Stimulated activated CD4-positive, alpha-beta T cell treated with anti-CD3 and anti-CD28 coated beads, Interleukin-1b, Interleukin-23, amount 100 ng/mL, for 48 hours (primary cell): ENCODE results near the gene HOXB3.
A peak's percentile ranks its signal among the peaks of the same experiment; 100 is the strongest.

Source experiments
- DNase-seq: peaks from one replicate; pipeline ENCODE4 v3.0.0-alpha.2; 2020

The HOXB3 gene

DNA sequence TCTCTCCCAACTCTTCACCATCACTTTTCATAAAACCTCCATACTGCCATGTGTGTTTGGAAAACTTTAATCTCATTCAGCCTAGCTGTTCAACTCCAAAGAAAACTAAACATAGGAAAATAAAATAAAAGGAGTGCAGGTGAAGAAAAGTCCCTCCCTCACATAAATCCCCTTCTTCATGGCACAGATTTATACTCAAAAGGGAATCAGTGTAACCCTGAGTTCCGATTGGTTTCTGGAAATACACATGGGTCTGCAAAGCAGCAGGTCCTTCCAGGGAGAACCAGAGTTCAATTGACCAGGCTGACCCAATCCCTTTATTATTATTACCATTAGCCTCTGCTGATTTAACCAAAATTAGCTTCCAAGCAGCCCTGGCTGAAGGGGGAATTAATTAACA lies 36.2 kb downstream of the HOXB3 start:
- DNase-seq, result no peak

DNA sequence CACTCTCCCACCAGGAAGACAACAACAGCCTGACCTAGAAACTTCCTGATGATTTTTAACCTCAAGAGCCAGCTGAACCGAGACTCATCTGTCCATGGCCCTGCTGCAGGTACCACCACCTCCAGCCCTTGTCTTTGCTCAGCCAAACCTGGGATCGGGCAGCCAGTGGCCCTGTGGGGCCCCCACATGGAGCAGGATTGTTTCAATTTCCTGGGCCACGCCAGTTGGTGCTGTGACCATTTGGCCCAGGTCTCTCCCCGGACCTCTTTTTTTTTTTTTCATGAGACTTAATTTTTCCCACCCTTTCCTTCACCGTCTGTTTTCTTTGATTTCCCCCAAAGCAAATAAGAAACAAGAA lies 36.9 kb downstream of the HOXB3 start:
- no peak for DNase-seq

DNA sequence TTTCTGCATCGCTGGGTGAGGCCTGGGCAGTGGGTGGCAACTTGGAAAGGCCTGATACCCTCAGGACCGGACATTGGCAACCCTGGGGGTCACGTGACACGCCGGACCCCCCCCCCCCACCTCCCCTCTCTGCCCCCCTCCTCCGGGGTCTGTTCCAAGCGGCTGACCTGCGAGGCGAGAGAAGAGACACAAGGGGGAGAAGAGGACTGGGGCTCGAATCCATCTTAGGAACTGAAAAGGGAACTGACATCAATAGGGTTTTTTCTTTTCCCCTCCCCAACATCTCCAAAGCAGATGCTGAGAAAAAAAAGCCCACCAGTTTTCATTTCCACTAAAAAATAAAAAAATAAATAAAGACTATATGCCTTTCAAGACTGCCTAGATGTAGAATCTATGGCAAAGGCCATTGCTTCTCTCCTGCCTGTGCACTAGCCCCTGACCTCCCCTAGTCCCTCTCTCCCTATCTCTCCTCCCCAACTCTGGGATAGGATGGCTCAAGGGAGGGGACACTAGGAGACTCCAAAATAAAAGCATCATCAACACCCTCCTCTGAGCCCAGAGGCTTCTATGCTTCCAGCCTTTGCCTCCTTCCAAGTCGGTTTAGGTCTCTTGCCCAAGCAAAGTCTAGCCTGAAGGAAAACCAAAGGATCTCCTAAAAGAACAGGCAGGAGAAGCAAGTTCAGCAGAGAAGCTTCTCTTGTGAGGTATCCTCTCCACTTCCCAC lies 37.4 kb downstream of the HOXB3 start:
- DNase-seq, result no peak

DNA sequence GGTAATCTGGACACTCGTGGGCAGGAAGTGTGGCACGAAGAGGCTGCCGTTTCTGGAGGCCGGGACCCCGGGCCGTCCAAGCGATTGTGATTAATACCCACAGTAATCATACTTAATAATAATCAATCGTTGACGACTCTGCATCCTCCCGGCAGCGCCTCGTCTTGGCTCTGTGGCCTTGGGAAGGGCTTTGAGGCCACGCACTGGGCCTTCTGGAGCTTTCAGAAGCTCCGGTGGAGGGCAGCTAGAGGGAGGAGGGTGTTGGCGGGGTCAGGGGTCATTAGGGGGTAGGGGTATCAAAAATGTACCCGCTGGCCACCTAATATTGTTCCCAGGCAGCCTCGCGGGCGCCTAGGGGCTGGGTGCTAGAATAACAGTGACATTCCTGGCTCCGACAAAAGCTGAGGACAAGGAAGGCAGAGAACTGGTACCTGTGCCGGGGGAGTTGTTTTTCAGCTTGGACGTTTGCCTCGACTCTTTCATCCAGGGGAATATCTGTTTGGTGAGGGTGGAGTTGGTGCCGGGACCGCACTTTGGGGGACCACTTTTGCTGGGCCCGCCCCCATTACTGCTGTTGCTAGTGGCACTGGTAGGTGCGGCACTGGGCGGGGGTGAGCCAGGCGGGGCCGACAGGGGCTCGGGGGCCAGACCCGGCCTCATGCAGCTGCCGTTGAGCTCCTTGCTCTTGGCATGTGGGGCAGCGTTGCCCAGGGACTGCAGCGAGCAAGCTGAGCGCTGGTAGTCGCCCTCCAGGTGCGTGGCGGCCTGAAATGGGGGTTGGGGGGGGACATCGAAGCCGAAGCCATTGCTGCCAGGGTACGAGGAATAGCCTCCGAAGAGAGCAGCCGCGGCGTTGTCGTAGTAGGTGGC lies 38.2 kb downstream of the HOXB3 start:
- no peak for DNase-seq

DNA sequence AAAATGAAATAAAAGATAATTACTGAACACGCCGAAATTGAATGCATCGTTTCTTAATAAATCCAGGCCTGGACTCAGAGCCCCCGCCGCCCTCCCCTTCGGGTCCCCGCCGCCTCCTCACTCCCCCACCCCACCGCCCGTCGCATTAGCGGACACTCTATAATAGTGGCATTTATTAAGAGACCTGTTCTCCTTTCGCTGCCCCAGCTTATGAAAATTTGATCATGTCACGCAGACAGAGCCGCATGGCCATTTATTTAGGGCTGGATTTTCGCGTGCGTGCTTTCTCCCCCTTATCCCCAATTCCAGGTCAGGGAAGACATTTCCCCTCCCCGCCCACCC lies 38.9 kb downstream of the HOXB3 start:
- no peak for DNase-seq

DNA sequence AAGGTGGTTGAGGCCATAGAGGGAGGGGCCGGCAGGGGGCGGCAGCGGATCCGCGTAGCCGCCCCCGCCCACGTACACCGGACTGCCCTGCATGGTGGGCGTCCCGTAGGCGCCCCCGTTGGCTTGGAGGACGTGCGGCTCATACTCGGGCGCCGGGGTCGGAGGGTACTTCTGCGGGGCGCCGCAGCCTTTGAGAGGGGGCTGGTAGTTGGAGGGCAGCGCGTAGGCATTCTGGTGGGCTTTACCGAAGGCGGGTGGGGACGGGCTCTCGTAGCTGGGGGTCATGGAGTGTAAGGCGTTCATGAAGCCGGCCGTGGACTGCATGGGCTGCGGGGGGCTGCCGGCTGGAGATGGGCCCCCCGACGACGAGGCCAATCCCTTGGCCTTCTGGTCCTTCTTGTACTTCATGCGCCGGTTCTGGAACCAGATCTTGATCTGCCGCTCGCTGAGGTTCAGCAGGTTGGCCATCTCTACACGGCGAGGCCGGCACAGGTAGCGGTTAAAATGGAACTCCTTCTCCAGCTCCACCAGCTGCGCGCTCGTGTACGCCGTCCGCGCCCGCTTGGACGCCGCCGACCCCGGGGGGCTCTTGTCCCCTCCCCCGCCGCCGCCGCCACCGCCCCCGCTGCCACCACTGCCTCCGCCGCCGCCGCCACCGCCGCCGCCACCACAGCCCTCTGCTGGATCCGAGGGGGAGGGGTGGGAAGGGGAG lies 39.4 kb downstream of the HOXB3 start:
- no peak for DNase-seq

DNA sequence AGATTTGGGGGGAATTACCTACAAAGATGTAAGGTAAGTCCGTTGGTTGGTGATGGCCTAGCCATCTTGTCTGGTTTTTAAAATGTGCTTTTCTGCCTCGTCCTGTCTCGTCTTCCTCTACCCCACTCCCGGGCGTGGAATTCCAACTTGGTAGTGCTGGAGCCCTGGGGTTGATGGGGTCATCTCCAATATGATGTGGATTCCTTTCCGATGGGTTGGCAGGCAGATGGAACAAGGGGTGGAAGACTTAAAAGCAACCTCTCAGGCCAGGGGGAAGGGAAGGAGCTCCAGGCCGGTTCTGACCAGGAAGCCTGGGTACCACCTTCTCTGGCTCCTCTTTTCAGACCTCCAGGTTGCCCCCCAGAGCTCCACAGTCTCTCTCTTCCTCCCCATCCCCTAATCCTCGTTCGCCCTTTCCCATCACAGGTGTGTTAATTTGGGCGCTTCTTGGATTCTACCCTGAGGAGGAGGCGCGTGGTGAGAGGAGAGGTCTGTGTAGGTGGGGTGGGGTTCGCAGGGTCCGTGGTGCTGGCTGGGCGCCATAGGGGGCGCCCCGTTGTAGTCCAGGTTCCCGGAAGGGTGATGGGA lies 40.0 kb downstream of the HOXB3 start:
- DNase-seq, result no peak

DNA sequence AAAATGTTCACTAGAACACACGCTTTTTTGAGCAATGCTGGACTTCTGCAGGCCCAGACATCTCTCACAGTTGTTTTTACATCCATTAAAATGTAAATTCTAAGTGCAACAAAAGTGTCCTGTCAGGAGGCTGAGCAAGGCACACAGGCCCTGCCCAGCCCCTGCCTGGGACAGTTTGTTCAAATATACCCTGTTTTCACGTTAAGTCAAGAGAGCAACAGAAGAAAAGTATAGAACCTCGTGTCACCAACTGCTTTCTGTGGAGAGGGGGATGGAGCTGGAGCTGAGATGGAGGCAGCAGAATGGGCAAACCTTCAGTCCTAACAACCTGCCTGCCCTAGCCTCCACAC lies 40.8 kb downstream of the HOXB3 start:
- no peak for DNase-seq

DNA sequence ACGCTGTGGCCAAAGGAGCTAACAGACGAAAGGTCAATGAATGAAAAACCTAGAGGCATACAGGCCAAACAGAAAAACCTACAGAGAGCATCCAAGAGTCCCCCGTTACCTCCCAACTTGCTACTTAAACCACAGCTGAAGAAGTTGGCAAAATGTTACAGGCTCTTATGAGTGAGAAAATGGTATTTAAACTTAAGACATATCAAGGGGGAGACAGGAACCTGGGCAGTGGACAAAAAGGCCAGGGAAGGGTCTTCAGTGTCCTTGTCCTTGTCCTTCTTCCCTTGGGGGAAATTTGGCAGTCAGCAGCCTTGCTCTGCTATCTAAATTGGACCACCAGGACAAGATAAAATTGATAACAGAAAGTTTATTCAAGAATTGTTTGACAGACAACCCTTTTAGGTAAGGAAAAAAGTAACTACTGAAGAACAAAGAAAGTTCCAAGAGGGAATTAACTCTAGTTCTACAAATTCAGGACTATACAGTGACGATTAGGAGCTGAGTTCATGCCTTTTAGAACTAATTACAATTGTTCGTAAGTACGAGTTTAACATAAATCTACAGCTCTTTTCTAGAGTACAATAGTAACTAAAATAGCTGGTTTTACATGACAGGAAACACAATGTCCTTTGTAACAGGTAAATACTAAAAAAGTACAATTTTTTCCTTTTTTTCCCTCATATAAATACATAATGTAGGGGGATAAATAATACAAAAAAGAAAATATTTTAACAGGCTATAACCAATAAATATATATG lies 41.3 kb downstream of the HOXB3 start:
- DNase-seq, result no peak

DNA sequence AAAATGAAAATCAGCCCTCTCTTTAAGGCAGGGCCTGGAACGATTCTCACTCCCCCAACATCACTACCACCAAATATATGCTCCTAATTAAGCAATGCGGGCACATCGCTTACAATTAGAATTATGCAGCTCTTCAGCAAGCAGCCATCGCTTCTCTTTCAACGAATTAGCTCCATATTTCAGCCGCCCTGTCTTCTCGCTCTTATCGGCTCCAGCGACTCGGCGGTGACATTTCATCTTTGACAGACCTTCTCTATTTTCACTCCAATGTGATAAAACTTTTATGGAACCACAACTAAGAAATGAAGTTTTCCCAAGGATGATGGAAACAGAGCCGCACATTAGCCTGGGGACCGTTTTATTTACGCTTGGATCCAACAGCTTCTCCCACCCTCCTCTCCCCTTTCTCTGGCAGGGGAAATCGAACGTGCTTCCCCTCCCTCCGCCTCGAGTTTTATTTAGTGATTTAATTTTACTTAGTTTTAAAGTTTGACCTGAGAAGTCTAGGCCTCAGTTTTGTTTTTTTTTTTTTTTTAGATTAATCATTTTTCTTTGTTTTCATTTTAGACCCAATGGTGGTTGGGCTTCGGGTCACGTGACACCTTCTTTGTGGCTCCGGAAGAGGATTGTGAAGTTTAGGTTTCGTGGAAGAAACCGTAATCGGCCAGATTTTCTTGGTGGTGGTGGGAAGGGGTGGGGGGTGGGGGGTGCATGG lies 42.1 kb downstream of the HOXB3 start:
- DNase-seq, result peak; percentile 41

DNA sequence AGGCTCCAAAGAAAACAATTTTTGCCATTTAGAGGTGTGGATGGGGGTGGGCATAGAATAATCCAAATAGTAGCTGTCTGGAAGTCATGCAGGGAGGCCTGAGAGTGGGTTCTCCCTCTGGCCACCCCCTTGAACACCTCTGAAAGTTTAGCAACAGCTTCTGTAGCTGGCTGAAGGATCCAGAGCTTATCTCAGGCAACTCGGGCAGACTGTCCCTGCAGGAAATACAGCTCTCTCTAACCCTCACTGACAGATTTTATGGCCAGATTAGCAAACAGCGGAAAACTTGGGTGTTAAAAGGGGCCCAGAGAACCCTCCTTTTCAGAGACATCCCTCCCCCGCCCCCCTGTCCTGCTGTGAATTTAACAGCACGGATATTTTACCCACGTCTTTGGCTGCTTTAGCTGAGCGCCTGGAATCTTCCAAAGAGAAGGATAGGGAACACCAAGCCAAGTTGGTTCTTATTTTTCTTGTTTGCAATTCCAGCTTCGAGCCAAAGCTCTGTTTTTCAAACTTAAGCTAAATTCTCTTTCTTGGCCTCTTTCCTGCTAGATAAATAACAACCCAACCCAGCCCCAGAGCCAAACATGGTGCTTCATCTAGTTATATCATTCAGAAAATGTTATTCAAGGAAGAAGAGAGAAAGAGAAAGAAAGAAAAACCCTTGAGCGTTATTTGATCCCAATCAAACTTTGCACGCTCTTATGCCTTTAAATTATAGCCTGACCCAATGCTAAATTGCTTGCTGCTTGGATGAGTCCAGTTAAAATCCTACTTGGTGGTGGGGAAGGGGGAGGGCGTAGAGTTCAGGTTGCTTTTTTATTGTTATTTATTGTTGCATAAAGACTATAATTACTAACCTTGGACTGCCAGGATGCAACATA lies 42.9 kb downstream of the HOXB3 start:
- no peak for DNase-seq

DNA sequence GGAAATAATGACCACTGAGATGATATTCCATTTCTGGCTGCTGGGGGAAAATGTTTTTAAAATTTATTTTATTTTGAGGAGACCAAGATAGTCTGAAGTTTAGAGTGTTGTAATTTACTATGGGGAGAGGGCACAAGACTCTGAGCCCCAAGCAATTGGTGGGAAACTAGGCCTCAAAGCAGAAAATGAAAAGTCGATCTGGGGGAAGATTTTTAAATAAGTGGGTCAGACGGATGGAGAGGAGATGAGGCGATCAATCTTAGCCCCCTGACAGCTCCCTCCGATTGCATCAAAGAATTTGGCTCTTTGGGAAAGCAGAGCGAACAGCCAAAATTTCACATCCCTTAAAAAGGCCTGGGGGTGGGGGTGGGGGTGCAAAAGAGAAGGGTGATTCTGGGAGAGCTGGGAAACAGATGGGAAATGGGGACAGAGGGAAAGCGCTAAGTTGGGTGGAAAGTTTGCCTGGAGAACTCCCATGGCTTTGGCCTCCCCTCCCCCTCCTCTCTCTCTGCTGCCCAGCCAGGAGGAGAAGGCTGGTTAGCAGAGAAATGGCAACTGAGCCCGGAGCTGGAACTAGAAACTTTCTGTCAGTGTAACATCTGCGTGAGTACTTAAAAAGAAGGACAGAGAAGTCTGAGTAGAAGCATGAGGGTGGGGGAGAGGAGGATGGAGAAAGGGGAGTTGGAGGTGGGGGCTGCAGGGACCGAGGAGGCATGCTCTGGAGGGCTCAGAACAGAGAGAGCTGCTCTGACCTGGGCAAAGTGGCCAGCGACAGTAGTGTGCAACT lies 43.7 kb downstream of the HOXB3 start:
- no peak for DNase-seq

DNA sequence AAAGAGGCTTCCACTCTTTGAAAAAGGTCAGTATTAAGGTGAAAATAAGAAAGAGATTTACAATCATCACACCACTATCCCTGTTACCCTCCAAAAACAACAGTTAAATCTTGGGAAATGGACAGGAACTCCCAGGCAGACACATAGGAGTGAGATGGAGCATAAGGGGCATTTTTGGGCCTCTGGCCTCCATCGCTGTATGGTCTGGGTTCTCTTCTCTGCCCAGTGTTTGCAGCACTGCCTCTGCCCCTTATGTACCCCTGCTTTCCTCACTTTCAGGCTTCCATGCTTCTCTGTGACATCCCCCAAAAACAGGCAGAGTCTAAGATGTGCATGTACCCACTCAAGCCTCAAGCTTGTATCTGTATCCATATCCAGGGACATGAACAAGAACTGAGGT lies 44.5 kb downstream of the HOXB3 start:
- no peak for DNase-seq

DNA sequence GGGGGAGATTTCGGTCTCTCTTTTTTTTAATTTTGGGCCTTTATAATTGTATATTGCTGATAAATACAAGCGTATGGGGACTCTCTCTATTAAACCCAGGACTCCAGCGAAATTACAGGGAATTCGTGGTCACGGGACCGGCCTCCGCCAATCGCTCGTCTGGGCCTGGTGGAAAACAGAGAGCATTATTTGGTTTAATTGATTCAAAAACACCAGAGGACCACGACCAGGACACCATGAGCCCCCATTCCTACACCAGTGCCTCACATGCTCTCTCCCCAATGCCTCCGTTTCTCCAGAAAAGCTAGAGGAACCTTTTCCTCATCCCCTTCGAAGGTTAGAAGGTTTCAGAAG lies 45.0 kb downstream of the HOXB3 start, which contains the start of gene HOXB2:
HOXB2 (minus strand) TSS at position 88 of the 354 bp plus-strand sequence. CDS start 198 bp downstream, outside the sequence.
- no peak for DNase-seq

DNA sequence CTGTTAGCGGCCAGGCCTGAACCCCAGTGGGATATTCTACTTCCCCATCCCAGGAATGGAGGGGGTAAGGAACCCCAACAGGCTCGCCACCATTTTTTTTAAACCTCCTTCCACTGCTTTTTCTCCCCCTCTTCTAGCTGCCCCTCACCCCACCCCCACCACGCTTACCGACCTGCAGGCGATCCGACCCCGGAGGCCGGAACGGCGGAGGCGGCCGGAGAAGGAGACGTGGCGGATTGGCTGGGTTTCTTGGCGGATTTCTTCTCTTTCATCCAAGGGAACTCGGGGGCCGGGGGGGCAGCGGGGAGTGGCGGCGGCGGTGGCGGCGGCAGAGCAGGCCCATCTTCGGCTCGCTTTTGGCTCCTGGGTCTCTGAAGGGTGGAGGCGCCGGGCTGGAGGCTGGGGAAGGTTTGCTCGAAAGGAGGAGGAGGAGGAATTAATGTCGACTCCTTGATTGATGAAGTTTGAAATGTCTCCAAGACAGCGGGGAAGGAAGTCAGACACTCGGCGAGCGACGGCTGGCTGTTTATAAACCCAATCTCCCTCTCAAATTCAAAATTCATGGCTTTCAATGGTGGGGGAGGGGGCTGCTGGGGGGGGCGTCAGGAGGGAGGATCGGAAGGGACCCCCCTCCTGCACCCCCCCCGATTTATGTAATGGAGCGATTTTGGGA lies 45.6 kb downstream of the HOXB3 start:
- peak; percentile 30 for DNase-seq

DNA sequence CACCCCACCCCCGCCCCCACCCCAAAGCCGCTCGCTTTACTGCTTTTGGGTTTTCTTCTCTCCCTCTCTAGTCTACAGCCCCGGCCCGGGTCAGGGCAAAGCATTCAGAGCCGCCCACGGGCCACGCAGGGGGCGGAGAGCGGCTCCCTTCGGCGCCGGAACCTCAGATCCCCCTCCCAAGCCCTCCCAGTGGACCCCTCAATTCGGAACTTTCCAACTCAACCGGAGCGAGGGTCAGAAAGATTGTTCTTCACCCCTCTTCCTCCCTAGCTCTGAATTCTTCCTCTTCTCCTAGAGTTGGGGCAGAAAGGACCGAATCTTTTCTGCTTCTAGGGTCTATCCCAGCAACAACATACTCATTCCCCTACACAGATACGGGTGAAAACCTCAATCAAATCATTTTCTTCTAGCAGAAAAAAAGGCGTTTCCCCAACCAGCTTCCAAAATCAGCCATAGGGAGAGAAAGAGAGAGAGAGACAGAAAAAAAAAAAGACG lies 46.1 kb downstream of the HOXB3 start:
- DNase-seq, result no peak

DNA sequence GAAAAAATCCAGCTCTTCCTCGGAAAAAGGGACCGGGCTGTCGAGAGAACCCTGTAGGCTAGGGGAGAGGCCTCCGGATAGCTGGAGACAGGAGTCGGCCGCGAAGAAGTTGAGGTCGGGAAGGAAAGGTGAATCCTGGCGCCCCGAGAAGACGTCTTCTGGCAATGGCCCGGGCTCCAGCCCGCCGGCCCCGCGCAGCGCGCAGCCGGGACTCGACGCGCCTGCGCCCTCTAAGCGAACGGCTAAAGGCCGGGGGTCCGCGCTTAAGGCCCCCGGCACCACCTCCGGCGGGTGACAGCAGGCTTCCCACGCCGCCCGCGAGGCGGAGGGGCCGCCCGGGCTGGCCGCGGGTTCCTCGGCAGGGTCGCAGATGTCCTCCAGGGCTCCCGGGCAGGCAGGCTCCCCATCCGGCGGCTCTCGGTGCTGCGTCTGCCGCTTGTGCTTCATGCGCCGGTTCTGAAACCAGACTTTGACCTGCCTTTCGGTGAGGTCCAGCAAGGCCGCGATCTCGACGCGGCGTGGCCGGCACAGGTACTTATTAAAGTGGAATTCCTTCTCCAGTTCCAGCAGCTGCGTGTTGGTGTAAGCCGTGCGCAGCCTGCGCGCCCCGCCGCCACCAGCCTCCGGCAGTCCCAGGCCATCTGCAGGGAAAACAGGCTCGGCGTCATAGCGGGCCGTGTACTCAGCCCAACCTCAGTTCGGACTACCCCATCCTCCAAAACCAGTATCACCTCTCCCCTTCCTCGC lies 46.8 kb downstream of the HOXB3 start:
- peak; percentile 56 for DNase-seq

DNA sequence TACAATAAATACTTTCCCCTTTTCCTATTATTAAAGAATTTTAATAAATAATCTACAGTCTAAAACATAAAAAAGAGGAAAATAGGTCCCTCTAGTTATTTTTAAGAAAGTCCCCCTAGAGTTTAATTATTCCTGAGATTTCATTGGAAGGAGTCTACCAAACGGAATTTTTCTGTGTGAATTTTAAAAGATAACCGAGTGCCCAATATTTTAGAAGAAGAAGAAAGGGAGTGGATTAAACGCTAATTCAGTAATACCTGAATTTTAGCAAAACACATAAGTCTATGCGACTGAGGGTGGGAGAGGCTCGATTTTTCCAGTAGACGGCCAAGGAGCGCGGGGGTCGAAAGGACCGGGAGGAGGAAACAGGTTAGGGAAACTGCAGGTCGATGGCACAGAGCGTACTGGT lies 47.3 kb downstream of the HOXB3 start:
- no peak for DNase-seq
